GM21737 (cell line): ENCODE data around the gene PDXDC1.
"Not testable (repeated sequence)": the region's sequence is repeated elsewhere in the genome, so short reads cannot be mapped to it uniquely, and the experiment has no call there.

ENCODE experiments used
- ATAC-seq: cut with Tn5 transposase; IDR thresholded peaks from one replicate; pipeline ENCODE4 v1.9.1; 2021; ENCODE audit warnings: mild to moderate bottlenecking, moderate library complexity; ENCODE audit not compliant: unreplicated experiment

Gene PDXDC1

DNA sequence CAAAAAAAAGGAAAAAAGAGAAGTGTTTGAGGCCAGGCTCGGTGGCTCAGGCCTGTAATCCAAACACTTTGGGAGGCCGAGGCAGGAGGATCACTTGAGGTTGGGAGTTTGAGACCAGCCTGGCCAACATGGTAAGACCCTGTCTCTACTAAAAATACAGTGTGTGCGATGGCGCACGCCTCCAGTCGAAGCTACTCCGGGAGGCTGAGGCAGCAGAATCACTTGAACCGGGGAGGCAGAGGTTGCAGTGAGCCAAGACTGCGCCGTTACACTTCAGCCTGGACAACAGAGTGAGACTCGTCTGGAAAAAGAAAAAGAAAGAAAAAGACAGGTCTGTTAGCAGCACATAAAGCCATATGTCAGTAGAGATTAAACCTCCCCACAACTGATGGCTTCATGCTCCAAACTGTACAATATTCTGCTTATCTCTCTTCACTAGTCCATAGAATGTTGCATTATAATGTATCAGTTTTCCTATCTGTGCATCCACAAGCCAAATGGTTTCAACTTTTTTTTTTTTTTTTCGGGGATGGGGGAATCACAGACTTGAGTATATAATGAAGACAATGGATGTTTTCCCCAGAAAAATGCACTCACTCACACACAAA lies 3.1 kb upstream of the PDXDC1 start:
- not testable (repeated sequence) for ATAC-seq

DNA sequence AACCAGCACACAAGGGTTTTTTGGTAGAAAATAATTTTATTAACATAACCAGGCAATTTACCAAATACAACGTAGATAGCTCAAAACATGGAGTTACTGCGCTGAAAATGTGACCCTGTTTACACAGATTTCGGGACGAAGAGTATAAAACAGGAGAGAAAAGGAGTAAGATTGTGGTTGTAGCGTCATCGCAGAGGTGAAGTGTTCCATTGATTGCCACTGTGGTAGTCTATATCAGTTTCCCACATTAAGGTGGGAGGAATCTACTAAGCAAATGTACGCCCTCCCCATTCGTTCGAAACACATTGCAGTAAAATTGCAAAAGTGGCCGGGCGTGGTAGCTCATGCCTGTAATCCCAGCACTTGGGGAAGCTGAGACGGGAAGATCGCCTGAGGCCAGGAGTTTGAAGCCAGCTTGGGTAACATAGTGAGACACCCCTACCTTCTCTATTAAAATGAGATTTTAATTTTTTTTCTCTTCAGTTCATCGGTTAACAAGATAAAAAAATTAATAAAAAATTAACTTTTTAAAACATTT lies 972 bp upstream of the PDXDC1 start:
- ATAC-seq: not testable (repeated sequence)

DNA sequence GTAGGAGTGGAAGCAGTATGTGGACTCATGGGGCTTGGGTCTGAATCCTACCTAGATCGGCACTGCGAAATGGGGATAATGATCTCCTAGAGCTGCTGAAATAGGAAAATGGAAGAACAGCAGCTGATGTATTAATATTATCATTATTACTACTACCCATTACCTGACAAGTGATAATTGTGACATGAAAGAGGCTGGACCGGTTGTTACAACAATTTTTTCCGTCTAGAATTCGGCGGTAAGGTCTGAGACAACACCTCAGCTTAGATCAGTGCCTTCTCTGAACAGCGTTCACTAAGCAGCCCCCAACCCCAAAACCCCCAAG lies 533 bp upstream of the PDXDC1 start:
- ATAC-seq: not testable (repeated sequence)

DNA sequence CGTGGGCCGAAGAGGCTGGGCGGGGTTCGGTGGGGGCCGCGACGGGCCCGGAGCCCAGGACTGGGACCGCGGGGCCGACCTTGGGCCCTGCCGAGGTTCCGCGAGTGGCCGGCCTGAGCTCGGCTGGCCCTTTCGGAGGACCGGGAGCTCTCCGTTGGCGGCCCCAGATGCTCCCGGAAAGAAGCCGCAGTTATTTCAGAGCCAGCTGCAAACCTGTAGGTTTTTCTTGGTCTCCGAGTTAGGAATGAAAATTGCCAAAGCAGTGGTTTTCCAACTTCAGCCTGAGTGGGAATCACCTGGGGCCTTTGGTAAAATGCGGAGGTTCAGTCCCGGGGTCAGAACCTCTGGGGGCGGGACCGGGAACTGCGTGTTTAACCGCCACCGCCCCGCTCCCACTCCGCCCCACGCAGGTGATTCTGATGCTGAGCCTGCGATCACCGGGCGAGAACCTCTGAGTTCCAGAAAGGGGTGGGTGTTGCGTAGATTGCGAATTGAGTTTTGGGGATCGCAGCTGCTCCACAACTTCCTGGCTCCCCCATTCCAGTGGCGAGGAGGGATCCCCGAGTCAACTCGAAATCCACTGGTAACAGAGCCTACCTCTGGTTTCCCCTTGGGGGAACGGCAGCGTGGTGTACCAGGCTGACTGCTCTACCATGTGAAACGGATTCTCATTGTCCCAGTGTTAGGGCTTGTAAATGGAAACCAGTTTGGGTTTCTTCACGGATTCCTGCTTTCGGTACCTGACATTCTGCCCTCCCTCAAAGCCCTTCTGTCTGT lies 780 bp downstream of the PDXDC1 start:
- ATAC-seq: peak; percentile 24

DNA sequence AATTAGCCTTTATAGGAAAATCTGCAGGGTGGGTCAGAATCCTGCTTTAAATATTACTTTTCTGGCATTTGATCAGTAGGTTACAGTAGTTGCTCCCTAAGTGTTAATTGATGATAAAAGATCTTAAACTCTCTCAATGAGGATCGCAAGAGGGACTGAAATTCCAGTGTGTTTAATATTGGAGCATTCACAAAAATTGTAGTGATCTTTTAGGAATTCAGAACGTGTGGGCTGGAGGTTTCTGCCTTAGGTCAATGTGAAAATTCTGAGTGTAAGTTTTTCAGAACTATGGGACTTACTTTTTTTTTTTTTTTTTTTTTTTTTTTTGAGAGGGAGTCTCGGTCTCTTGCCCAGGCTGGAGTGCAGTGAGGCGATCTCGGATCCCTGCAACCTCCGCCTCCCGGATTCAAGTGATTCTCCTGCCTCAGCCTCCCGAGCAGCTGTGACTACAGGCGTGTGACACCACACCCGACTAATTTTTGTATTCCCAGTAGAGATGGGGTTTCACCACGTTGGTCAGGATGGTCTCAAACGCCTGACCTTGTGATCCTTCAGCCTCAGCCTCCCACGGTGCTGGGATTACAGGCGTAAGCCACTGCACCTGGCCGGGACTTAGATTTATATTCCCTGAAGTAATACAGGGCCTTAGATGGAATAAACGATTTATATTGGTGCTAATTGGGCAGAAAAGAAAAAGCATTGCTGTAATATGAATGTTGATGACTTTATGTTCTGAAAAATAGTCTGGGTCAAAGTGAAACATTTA lies 2.3 kb downstream of the PDXDC1 start:
- ATAC-seq: not testable (repeated sequence)

DNA sequence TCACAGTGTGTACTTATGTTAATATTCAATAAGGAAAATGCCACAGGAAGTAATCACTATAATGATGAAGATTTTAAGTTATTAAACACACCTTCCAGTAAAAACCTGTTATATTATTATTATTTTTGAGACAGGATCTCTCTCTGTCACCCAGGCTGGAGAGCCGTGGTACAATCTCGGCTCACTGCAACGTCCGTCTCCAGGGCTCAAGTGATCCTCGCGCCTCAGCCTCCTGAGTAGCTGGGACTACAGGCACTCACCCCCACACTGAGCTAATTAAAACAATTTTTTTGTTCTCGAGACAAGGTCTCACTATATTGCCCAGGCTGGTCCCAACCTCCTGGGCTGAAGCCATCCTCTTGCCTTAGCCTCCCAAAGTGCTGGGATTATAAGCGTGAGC lies 3.5 kb downstream of the PDXDC1 start:
- ATAC-seq: not testable (repeated sequence)

DNA sequence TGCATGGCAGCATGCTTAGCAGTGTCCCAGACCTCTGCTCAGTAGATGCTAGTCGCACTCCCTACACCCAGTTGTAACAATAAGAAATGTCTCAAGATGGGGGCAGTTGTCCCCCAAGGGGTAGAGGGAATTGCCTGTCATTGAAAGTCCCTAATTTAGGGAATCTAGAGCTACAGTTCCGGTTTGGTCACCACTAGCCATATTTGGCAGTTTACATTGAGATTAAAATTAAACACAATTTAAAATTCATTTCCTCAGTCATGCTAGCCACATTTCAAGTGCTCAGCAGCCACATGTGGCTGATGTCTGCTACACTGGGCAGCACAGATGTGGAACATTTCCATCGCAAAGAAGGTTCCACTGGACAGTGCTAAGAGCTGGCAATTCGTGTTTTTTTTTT lies 4.1 kb downstream of the PDXDC1 start:
- not testable (repeated sequence) for ATAC-seq

DNA sequence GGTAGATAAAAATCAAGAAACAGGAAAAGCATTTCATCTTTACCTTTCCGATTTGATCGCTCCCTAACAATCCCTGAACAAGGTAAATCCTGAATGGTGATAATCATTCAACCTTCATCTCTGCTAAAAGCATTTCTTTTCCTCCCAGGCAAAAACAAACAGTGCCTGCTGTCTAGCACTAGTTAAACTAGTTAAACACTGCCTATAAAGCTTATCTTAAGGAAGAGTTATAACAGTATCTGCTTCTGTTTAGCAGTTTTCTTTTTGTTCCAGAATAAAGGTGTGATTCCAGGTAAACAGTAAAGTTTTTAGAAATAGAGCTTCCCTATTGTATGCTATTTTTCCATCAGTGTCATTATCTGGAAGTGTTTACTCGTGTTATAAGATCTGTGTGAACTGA lies 6.4 kb downstream of the PDXDC1 start:
- not testable (repeated sequence) for ATAC-seq

DNA sequence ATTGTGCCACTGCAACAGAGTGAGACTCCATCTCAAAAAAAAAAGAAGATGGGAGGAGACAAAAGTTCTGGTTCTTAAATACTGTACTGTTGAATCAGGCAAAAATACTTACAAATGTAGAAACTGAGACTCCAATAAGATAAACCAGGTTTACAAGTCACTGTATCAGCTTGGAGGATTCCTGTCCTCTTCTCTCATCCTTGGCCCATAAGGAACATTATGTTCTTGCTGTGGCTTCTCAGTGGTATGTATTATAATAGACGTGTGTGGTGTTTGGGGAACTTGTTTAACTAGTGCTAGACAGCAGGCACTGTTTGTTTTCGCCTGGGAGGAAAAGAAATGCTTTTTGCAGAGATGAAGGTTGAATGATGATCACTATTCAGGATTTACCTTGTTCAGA lies 7.7 kb downstream of the PDXDC1 start:
- not testable (repeated sequence) for ATAC-seq

DNA sequence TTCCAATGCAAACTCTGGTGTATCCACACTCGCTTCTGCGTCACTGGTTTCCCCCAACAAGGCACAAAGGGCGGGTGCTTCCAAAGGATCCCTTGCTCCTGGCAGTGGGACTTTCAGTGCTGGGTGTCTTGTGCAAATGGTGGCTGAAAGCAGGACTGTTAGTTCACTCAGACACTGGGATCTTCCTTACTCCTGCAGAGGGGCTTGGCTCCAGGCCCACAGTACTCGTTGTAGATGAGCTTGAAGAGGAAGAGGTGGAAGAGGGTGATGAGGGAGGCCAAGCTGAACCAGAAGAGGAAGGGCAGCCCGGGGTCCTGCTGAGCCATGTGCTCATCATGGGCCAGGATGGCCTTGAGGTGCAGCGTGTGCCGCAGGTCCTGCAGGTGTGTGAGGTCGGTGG lies 13.3 kb downstream of the PDXDC1 start:
- not testable (repeated sequence) for ATAC-seq

DNA sequence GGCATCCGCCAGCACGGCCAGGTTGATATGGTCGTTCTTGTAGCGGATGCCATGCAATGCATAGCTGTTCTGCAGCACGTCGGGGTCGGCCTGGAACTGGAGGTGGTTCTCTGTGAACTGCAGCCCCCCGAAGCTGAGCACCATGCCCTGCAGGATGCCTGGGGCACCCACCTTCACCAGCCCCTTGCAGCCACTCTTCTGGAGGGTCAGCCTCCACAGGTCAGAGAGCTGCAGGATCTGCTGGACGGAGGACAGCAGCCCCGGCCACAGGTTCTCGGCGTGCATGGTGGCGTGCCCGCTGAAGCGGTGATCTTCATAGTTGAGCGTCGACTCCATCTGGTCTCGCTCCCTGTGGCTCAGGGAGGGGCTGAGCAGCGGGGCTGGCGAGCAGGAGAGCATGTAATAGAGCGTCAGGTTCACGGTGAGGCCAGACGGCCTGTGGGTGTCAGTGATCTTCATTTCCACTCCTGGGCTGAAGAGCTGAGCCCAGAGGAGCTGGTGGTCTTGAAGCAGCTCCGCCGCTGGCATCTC lies 13.9 kb downstream of the PDXDC1 start:
- ATAC-seq: not testable (repeated sequence)

DNA sequence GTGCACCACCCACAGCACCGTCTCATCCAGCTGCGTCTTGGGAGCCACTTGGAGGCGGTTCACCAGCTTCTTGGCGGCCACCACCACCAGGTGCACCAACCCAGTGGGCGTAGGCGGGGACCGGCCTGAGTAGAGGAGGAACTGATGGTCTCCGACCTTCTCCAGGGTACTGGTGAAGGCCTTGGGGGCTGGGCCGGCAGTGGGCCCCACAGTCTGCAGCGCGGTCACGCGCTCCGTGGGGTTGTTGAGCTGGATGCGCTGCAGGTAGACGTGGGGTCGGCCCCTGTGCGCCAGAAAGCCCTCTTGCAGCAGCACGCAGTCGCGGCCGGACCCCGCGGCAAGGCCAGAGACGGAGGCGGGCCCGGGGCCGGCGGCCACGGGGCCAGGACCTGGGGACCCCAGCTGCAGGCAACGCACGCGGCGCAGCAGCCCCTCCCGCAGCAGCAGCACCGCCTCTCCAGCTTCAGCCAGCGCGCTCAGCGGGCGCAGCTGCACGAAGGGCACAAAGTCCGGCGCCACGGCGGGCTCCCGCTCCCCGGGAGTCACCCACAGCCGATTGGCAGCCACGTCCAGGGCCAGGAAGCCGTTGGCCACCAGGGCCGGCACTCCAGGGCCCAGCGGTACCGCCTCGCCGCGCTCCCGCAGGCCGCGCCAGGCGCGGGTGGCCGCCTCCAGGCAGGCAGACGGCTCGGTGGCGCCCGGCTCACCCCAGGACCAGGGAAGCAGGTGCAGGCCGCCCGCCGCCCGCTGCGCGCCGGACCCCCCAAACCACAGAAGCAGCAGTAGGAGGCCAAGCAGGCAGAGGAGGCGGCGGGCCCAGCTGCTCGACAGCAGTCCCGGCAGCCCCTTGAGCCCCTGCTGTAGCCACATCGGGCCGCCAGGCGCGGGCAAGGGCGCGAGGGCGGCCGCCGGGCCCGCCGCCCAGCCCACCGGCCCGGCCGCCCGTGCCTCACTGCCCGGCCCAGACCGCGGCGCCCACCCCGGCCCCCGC lies 14.8 kb downstream of the PDXDC1 start:
- ATAC-seq: not testable (repeated sequence)

DNA sequence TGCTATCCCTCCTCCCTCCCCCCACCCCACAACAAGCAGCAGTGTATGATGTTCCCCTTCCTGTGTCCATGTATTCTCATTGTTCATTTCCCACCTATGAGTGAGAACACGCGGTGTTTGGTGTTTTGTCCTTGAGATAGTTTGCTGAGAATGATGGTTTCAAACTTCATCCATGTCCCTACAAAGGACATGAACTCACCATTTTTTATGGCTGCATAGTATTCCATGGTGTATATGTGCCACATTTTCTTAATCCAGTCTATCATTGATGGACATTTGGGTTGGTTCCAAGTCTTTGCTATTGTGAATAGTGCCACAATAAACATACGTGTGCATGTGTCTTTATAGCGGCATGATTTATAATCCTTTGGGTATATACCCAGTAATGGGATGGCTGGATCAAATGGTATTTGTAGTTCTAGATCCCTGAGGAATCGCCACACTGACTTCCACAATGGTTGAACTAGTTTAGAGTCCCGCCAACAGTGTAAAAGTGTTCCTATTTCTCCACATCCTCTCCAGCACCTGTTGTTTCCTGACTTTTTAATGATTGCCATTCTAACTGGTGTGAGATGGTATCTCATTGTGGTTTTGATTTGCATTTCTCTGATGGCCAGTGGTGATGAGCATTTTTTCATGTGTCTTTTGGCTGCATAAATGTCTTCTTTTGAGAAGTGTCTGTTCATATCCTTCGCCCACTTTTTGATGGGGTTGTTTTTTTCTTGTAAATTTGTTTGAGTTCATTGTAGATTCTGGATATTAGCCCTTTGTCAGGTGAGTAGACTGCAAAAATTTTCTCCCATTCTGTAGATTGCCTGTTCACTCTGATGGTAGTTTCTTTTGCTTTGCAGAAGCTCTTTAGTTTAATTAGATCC lies 18.7 kb downstream of the PDXDC1 start:
- ATAC-seq: not testable (repeated sequence)

DNA sequence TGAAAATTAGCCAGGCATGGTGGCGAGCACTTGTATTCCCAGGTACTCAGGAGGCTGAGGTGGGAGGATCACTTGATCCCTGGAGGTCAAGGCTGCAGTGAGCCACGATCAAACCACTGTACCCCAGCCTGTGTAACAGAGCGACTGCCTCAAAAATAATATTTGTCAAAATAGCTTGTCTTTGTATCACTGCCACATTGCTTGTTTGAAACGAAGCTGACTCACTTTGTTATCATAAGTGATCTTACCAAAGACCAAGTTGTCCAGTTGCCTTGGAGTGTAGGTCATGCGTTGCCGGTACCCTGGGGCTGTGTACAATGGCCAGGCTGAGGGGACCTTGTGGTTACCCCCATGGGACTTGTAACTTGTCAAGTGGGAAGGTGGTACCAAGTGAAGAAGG lies 21.9 kb downstream of the PDXDC1 start:
- ATAC-seq: not testable (repeated sequence)

DNA sequence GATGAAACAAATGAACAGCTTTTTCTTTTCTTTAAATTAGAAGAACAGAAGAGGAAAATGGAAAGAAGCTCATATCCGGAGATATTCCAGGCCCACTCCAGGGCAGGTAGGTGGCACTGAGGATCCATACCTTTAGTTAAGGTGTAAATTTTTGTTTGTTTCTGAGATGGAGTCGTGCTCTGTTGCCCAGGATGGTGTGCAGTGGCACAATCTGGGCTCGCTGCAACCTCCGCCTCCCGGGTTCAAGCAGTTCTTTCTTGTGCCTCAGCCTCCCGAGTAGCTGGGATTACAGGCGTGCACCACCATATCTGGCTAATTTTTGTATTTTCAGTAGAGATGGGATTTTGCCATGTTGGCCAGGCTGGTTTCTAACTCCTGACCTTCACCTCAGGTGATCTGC lies 23.5 kb downstream of the PDXDC1 start:
- not testable (repeated sequence) for ATAC-seq

DNA sequence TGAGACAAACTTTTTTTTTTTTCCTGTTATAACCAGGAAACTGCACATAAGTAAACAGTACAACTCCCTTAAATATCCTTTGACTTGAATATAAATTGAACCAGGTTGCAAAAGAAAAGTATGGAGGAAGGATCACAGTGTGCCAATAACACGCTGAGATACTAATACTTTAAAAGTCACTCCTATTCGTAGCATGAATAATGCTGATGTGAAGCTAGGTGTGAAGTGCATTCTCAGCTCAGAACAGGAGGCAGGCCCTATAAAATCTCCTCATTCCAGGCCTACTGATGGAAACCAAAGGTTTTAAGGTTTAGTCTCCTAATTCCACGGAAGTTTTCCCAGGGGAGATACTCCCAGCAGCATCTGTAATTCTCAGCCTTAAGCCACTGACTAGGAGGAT lies 25.0 kb downstream of the PDXDC1 start:
- not testable (repeated sequence) for ATAC-seq

DNA sequence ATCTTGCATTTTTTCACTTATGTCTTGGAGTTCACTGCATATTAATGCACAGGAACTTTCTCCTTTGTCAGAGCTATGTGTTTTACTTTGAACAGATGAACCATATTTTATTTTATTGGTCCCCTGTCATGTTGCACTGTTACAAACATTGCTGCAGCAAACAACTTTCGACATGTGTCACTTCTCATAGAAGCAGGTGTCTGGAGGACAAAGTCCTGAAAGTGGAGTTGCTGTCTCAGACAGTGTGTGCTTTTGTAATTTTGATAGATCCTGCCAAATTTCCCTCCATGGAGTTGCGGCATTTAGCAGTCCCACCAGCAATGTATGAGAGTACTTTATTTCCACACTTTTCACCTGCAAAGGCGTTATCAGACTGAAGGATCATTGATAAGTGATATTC lies 27.6 kb downstream of the PDXDC1 start:
- ATAC-seq: not testable (repeated sequence)

DNA sequence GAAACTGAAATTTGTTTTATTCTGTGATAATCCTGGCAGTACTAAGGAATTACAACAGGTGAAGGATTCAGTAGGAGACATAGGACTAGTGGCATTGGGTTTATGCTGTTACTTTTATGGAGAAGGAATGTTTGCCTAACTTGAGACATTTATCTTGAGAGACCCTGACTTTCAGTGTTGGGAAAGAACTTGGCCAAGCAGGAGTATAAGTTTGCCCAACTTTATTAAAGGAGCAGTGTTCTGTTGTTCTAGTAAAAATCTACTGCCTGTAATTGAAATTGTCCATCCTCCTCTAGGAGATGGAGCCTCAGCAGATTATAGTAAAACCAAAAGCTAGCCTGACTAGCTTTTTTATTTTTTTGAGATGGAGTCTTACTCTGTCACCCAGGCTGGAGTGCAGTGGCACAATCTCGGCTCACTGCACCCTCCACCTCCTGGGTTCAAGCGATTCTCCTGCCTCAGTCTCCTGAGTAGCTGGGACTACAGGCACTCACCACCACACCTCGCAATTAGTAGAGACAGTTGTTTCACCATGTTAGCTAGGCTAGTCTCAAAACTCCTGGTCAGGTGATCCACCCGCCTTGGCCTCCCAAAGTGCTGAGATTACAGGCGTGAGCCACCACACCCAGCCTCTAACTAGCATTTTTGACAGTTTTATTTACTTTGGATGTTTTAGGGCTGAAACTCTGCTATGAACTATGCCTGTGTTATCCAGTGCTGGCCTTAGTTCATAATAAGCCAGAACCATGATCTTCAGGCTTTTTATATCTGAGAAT lies 30.7 kb downstream of the PDXDC1 start:
- not testable (repeated sequence) for ATAC-seq
